IMR-90 (cell line): ENCODE results near the gene FBN1. TPM values are rescaled to one million over a fixed set of nuclear protein-coding genes. Genes with fewer than 3 reads are reported as not detected.
A peak's percentile ranks its signal among the peaks of the same experiment; 100 is the strongest.

Experiments used
- ATAC-seq: fragments of 200-7000 bp; cut with Tn5 transposase; 2 replicates; pipeline ENCODE4 v1.9.1; 2020; ENCODE audit warnings: low read depth, mild to moderate bottlenecking, moderate library complexity
- BruUV-seq: library from RNA; stranded (reverse); fragments of 400-500 nt; replicated peaks from 2 replicates; lab custom pipeline; 2021; lab: Mats Ljungman, UMichigan
- CTCF ChIA-PET: fragments of 300-600 bp; formaldehyde crosslinking; extraction: SDS; loops from one replicate; lab custom pipeline; 2021; ENCODE audit warnings: antibody characterized with exemption; lab: Yijun Ruan, JAX
- POLR2A ChIA-PET: fragments of 300-600 bp; sonication (Branson Sonifier 250); formaldehyde crosslinking; loops from one replicate; lab custom pipeline; 2022; ENCODE audit warnings: antibody characterized with exemption; ENCODE audit not compliant: unreplicated experiment; lab: Charles Lee
- DNase-seq: peaks from one replicate; pipeline ENCODE4 v3.0.0; 2013
- H2AFZ ChIP-seq: replicated peaks from 2 replicates; pipeline ENCODE3; 2013; ENCODE audit warnings: low read length, mild to moderate bottlenecking; ENCODE audit not compliant: poor library complexity
- H2AK5ac ChIP-seq: 2 replicates; pipeline ENCODE4 v1.6.1; 2013; ENCODE audit warnings: low read depth, low read length, inconsistent platforms
- H2AK9ac ChIP-seq: replicated peaks from 2 replicates; pipeline ENCODE3; 2013; ENCODE audit warnings: mild to moderate bottlenecking, low read depth, low read length, moderate library complexity; ENCODE audit not compliant: poor library complexity
- H2BK120ac ChIP-seq: 2 replicates; pipeline ENCODE4 v1.6.1; 2013; ENCODE audit warnings: low read depth, low read length, inconsistent platforms
- H2BK15ac ChIP-seq: 3 replicates; pipeline ENCODE4 v1.6.1; 2013; ENCODE audit warnings: low read depth, low read length, inconsistent platforms
- H2BK20ac ChIP-seq: 2 replicates; pipeline ENCODE4 v1.6.1; 2013; ENCODE audit warnings: low read depth, mild to moderate bottlenecking, inconsistent platforms, low read length, moderate library complexity
- H2BK5ac ChIP-seq: 2 replicates; pipeline ENCODE4 v1.6.1; 2013; ENCODE audit warnings: mild to moderate bottlenecking, low read depth, low read length, inconsistent platforms; ENCODE audit not compliant: poor library complexity, severe bottlenecking
- H3K14ac ChIP-seq: replicated peaks from 2 replicates; pipeline ENCODE4 v1.6.1; 2013; ENCODE audit warnings: low read depth, low read length, inconsistent platforms
- H3K18ac ChIP-seq: 2 replicates; pipeline ENCODE4 v1.6.1; 2013; ENCODE audit warnings: low read depth, low read length, control low read depth
- H3K23ac ChIP-seq: 2 replicates; pipeline ENCODE4 v1.6.1; 2013; ENCODE audit warnings: low read depth, low read length, inconsistent platforms
- H3K27ac ChIP-seq: 2 replicates; pipeline ENCODE4 v1.5.1; 2013; ENCODE audit warnings: mild to moderate bottlenecking, control low read depth, low read length; ENCODE audit not compliant: insufficient read depth
- H3K27me3 ChIP-seq: 2 replicates; pipeline ENCODE4 v1.6.1; 2013; ENCODE audit warnings: low read length; ENCODE audit not compliant: control insufficient read depth, insufficient read depth
- H3K36me3 ChIP-seq: 2 replicates; pipeline ENCODE4 v1.6.1; 2013; ENCODE audit warnings: low read length, mixed read lengths; ENCODE audit not compliant: control insufficient read depth, insufficient read depth
- H3K4ac ChIP-seq: 2 replicates; pipeline ENCODE4 v1.6.1; 2013; ENCODE audit warnings: low read depth, low read length, inconsistent platforms
- H3K4me1 ChIP-seq: 2 replicates; pipeline ENCODE4 v1.6.1; 2013; ENCODE audit warnings: low read length, mixed read lengths; ENCODE audit not compliant: control insufficient read depth, insufficient read depth
- H3K4me2 ChIP-seq: 2 replicates; pipeline ENCODE4 v1.6.1; 2013; ENCODE audit warnings: low read depth, mild to moderate bottlenecking, control low read depth, low read length, moderate library complexity
- H3K4me3 ChIP-seq: 2 replicates; pipeline ENCODE4 v1.5.1; 2013; ENCODE audit warnings: low read depth, mild to moderate bottlenecking, control low read depth, low read length, moderate library complexity; ENCODE audit not compliant: insufficient read depth
- H3K56ac ChIP-seq: 2 replicates; pipeline ENCODE4 v1.6.1; 2013; ENCODE audit warnings: low read length, inconsistent platforms; ENCODE audit not compliant: insufficient read depth; ENCODE audit errors: extremely low read depth
- H3K79me1 ChIP-seq, 2 experiments: 2 replicates each; pipeline ENCODE4 v1.6.1; 2013; ENCODE audit warnings: low read length in 2 of 2, inconsistent platforms in 1 of 2, low read depth in 1 of 2
- H3K9ac ChIP-seq: 2 replicates; pipeline ENCODE4 v1.6.1; 2013; ENCODE audit warnings: low read depth, low read length, control low read depth
- H3K9me1 ChIP-seq: 2 replicates; pipeline ENCODE4 v1.6.1; 2013; ENCODE audit warnings: low read length, inconsistent platforms; ENCODE audit not compliant: insufficient read depth
- H3K9me3 ChIP-seq: 2 replicates; pipeline ENCODE4 v1.6.1; 2013; ENCODE audit warnings: low read length; ENCODE audit not compliant: control insufficient read depth, insufficient read depth
- H4K20me1 ChIP-seq: 2 replicates; pipeline ENCODE4 v1.6.1; 2013; ENCODE audit warnings: low read length, inconsistent platforms; ENCODE audit not compliant: insufficient read depth
- H4K5ac ChIP-seq: 2 replicates; pipeline ENCODE4 v1.6.1; 2013; ENCODE audit warnings: mild to moderate bottlenecking, low read depth, low read length, control low read depth
- H4K8ac ChIP-seq, 2 experiments: 2 replicates each; pipeline ENCODE4 v1.6.1; 2013; ENCODE audit warnings: low read depth in 2 of 2, low read length in 2 of 2, control low read depth in 1 of 2, inconsistent platforms in 1 of 2
- H4K91ac ChIP-seq: 2 replicates; pipeline ENCODE4 v1.6.1; 2013; ENCODE audit warnings: low read depth, low read length, inconsistent platforms; ENCODE audit not compliant: insufficient read depth
- CEBPB ChIP-seq: IDR thresholded peaks from 2 replicates; pipeline ENCODE4 v1.6.1; 2012; ENCODE audit warnings: low read depth, low read length, improper control_type of control experiment
- CHD1 ChIP-seq: IDR thresholded peaks from 2 replicates; pipeline ENCODE4 v1.6.1; 2012; ENCODE audit warnings: low read depth, low read length, improper control_type of control experiment
- MXI1 ChIP-seq: IDR thresholded peaks from 2 replicates; pipeline ENCODE4 v1.6.1; 2012; ENCODE audit warnings: low read depth, mild to moderate bottlenecking, low read length, moderate library complexity, borderline replicate concordance
- NFE2L2 ChIP-seq: fragments of 150-350 bp; IDR thresholded peaks from 2 replicates; pipeline ENCODE4 v1.6.1; 2016; ENCODE audit warnings: low read depth, mild to moderate bottlenecking, low read length
- WGBS, 2 experiments: methylation state at CpG; one replicate each; pipeline versions ENCODE4 v1.1.5 to v1.1.7; 2013; ENCODE audit warnings: missing lambda C conversion rate in 2 of 2; ENCODE audit not compliant: insufficient read length in 1 of 2; ENCODE audit errors: extremely low coverage in 2 of 2; 5-methylcytosine and 5-hydroxymethylcytosine counted together
- dilution Hi-C: fragments of 300-500 bp; cut with HindIII; formaldehyde crosslinking; loops from one replicate; pipeline ENCODE4 v1.14.3; 2018; ENCODE audit warnings: low sequenced_read_pairs; ENCODE audit not compliant: unreplicated experiment
- in situ Hi-C: fragments of 300-500 bp; cut with MboI; formaldehyde crosslinking; loops from 3 replicates; pipeline ENCODE4 v1.14.3; 2019; ENCODE audit warnings: low sequenced_read_pairs, inconsistent platforms, mixed read lengths
- intact Hi-C: fragments of 100-400 bp; cut with micrococcal nuclease; formaldehyde crosslinking; loops from 2 replicates; pipeline ENCODE4 v1.10.0; 2022
- polyA plus RNA-seq, 3 experiments: library from polyadenylated mRNA; depleted of rRNA; stranded (reverse); fragments of >200 nt; gene quantifications; 2 replicates each; pipeline ENCODE4 v1.2.3, GENCODE V29; 2012; ENCODE audit warnings: low replicate concordance in 1 of 3
- total RNA-seq: library from RNA; depleted of rRNA; stranded (reverse); fragments of >200 nt; gene quantifications from 2 replicates; pipeline ENCODE4 v1.2.3, GENCODE V29; 2012
- TF ChIP-seq, protein P1 (sequence below): fragments of 150-350 bp; IDR thresholded peaks from 2 replicates; pipeline ENCODE4 v1.6.1; 2016; ENCODE audit warnings: low read depth, mild to moderate bottlenecking, low read length, moderate library complexity, borderline replicate concordance
- TF ChIP-seq, protein P2 (sequence below): fragments of 150-350 bp; IDR thresholded peaks from 2 replicates; pipeline ENCODE4 v1.6.1; 2017; ENCODE audit warnings: mild to moderate bottlenecking, antibody characterized with exemption, low read length, low read depth

The FBN1 gene
- total and polyA plus RNA-seq, 2 of the 4 experiments (the other 2 are of a cell fraction) = 134 to 283 TPM

DNA sequence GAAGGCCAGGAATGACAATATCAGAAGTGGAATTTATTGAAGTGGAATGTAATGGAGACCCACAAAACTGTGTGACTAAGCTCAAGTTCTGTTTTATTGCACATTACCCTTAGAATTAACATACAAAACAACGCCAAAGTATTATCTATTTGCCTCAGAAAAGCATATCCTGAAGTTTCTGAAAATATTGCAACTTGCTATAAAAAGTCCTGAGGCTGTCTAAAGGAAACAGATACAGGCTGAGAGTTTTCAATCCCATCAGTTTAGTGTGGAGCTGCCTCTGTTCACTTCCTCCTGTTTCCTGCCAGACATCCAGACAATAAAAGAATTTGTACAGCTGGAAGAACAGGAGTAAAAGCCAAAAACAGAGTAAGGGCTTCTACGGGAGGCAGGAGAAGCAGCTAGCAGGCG is 108.8 kb downstream of the FBN1 start:
- 0 out of 2 replicates have a peak, but pooled peaks have one; percentile 33 for ATAC-seq
- no peak overlapping the region for H2AFZ ChIP-seq
- no peak overlapping the region for H3K23ac ChIP-seq
- peaks cover 8% of the 10 kb centered on the region for H3K4me1 ChIP-seq
- no peak overlapping the region for H3K4me2 ChIP-seq
- H4K5ac ChIP-seq = no peak overlapping the region
- H3K36me3 ChIP-seq = peaks cover 12% of the 10 kb centered on the region
- H2AK9ac ChIP-seq = no peak overlapping the region
- H3K9me3 ChIP-seq = no peaks in the 10 kb centered on the region
- 0 out of 2 replicates have a peak overlapping the region, but pooled peaks have one; percentile 43 for H3K18ac ChIP-seq
- WGBS, 2 experiments = 24% methylated on average over 2 of the region's 3 CpGs; no CpG with 5 or more reads in 1 of the 2 experiments
- peak overlapping the region; percentile 10; the same call in 1 of the 2 replicates for H3K27ac ChIP-seq
- no peak overlapping the region; the same call in 1 of the 2 replicates for H2BK20ac ChIP-seq
- H2BK15ac ChIP-seq = no peak overlapping the region
- H3K79me1 ChIP-seq = peaks cover 29 to 58% of the 10 kb centered on the region in 2 experiments
- ChIA-PET CTCF (interaction anchor here (0.7 kb wide), 1 partner anchor 13 kb away, joined by 3 read pairs; no protein-coding TSS in a partner anchor), POLR2A (no interaction called here)
- TF ChIP-seq MXI1 (no peak), CEBPB (no peak), CHD1 (no peak), NFE2L2 (no peak)
- TF ChIP-seq, protein P1, sequence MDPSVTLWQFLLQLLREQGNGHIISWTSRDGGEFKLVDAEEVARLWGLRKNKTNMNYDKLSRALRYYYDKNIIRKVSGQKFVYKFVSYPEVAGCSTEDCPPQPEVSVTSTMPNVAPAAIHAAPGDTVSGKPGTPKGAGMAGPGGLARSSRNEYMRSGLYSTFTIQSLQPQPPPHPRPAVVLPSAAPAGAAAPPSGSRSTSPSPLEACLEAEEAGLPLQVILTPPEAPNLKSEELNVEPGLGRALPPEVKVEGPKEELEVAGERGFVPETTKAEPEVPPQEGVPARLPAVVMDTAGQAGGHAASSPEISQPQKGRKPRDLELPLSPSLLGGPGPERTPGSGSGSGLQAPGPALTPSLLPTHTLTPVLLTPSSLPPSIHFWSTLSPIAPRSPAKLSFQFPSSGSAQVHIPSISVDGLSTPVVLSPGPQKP = no peak
- TF ChIP-seq, protein P2, sequence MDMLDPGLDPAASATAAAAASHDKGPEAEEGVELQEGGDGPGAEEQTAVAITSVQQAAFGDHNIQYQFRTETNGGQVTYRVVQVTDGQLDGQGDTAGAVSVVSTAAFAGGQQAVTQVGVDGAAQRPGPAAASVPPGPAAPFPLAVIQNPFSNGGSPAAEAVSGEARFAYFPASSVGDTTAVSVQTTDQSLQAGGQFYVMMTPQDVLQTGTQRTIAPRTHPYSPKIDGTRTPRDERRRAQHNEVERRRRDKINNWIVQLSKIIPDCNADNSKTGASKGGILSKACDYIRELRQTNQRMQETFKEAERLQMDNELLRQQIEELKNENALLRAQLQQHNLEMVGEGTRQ = no peak
- H2AK5ac ChIP-seq = no peak overlapping the region
- no peak overlapping the region for H3K56ac ChIP-seq
- peaks cover 11% of the 10 kb centered on the region for H3K9me1 ChIP-seq
- DNase-seq = peak; percentile 35
- no peaks in the 10 kb centered on the region for H3K27me3 ChIP-seq
- H3K4me3 ChIP-seq = no peak overlapping the region
- dilution Hi-C loops = no loop called here
- no peak overlapping the region for H4K8ac ChIP-seq
- no peak overlapping the region for H2BK120ac ChIP-seq
- H4K20me1 ChIP-seq = peaks cover 6% of the 10 kb centered on the region; the same call in 1 of the 2 replicates
- intact Hi-C loops = no loop called here
- in situ Hi-C loops = no loop called here
- H2BK5ac ChIP-seq = peak overlapping the region; percentile 18
- H3K14ac ChIP-seq = peak overlapping the region; percentile 22; the same call in 1 of the 2 replicates
- H3K4ac ChIP-seq = 0 out of 2 replicates have a peak overlapping the region, but pooled peaks have one; percentile 18
- H4K91ac ChIP-seq = no peak overlapping the region
- BruUV-seq = no TSS peak
- no peak overlapping the region for H3K9ac ChIP-seq
